SU-DHL-6 (cell line): ENCODE measurements around the gene RPS6KA2.

Experiments used
- EZH2phosphoT487 ChIP-seq: fragments of 200-600 bp; sonication (generic), shearing (Covaris generic); conservative IDR thresholded peaks from 2 replicates; pipeline ENCODE4 v1.6.1; 2018; ENCODE audit warnings: mild to moderate bottlenecking, antibody characterized with exemption, low read length, moderate library complexity, mixed read lengths
- TF ChIP-seq, protein P1 (sequence below): fragments of 200-600 bp; sonication (generic); IDR thresholded peaks from one replicate; pipeline ENCODE4 v1.5.1; 2017; ENCODE audit warnings: antibody characterized with exemption, mild to moderate bottlenecking, low read length, moderate library complexity; ENCODE audit not compliant: insufficient read depth, poor library complexity, severe bottlenecking

DNA sequence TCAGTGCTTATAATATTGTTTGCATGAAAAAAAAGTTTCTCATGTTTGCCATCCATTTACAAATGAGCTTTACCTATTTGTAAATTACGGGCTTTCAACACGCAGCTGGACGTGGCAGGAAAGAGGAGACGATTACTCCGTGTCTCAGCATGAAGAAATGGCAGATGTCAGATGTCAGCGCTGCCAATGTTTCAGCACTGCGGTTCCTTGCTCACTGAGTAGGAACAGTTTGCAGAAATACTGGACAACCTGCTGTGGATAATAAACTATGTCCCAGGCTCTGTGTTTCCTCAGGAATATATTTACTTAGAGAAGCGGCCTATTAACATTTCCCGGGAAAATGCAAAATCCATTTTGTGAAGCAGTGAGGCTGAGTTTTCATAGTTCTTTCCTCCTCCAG lies 63.2 kb downstream of the RPS6KA2 start:
- TF ChIP-seq, protein P1, sequence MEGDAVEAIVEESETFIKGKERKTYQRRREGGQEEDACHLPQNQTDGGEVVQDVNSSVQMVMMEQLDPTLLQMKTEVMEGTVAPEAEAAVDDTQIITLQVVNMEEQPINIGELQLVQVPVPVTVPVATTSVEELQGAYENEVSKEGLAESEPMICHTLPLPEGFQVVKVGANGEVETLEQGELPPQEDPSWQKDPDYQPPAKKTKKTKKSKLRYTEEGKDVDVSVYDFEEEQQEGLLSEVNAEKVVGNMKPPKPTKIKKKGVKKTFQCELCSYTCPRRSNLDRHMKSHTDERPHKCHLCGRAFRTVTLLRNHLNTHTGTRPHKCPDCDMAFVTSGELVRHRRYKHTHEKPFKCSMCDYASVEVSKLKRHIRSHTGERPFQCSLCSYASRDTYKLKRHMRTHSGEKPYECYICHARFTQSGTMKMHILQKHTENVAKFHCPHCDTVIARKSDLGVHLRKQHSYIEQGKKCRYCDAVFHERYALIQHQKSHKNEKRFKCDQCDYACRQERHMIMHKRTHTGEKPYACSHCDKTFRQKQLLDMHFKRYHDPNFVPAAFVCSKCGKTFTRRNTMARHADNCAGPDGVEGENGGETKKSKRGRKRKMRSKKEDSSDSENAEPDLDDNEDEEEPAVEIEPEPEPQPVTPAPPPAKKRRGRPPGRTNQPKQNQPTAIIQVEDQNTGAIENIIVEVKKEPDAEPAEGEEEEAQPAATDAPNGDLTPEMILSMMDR, result no peak
- no peak for TF ChIP-seq EZH2phosphoT487
